Measurements from ENCODE around the gene DUS3L.

The DUS3L gene

GRCh38 chr19:5832061-5832460, 41.1 kb upstream of the DUS3L start:
- no peak for DNase-seq (ENCODE audit: extremely low read depth, low read depth)
- TF ChIP-seq CTCF (IDR thresholded peaks at IDR 0.05; ENCODE audit: low read depth, low read length, missing control alignments) = no peak
- no peak overlapping the region for H3K4me3 ChIP-seq (replicated peaks; ENCODE audit: low read depth, low read length)

- no peak for TF ChIP-seq CTCF (IDR thresholded peaks at IDR 0.05; ENCODE audit: low read depth, low read length, missing control alignments)
- no peak overlapping the region for H3K4me3 ChIP-seq (replicated peaks; ENCODE audit: low read depth, low read length)
- no peak for DNase-seq (ENCODE audit: extremely low read depth, low read depth)
Measured at GRCh38 chr19:5831159-5831558, 40.2 kb upstream of the DUS3L start.

- TF ChIP-seq CTCF (IDR thresholded peaks at IDR 0.05; ENCODE audit: low read depth, low read length, missing control alignments) = no peak
- no peak for DNase-seq (ENCODE audit: extremely low read depth, low read depth)
- no peak overlapping the region for H3K4me3 ChIP-seq (replicated peaks; ENCODE audit: low read depth, low read length)
Measured at GRCh38 chr19:5829567-5830310, 38.8 kb upstream of the DUS3L start.

- no peak for TF ChIP-seq CTCF (IDR thresholded peaks at IDR 0.05; ENCODE audit: low read depth, low read length, missing control alignments)
- no peak for DNase-seq (ENCODE audit: extremely low read depth, low read depth)
- H3K4me3 ChIP-seq (replicated peaks; ENCODE audit: low read depth, low read length) = peak overlapping the region; percentile 47
Measured at GRCh38 chr19:5828661-5829566, 38.0 kb upstream of the DUS3L start.

GRCh38 chr19:5827891-5828660, 37.1 kb upstream of the DUS3L start:
- TF ChIP-seq CTCF (IDR thresholded peaks at IDR 0.05; ENCODE audit: low read depth, low read length, missing control alignments) = no peak
- H3K4me3 ChIP-seq (replicated peaks; ENCODE audit: low read depth, low read length) = peak overlapping the region; percentile 47
- DNase-seq (ENCODE audit: extremely low read depth, low read depth) = peak; percentile 60

GRCh38 chr19:5827342-5827890, 36.5 kb upstream of the DUS3L start:
- H3K4me3 ChIP-seq (replicated peaks; ENCODE audit: low read depth, low read length) = no peak overlapping the region
- no peak for DNase-seq (ENCODE audit: extremely low read depth, low read depth)
- TF ChIP-seq CTCF (IDR thresholded peaks at IDR 0.05; ENCODE audit: low read depth, low read length, missing control alignments) = no peak
